Lung (tissue), 12 donors: ENCODE data around the gene RSPH9. TPM values are rescaled to one million over a fixed set of nuclear protein-coding genes. Genes with fewer than 3 reads are reported as not detected.
"Not testable (repeated sequence)": the region's sequence is repeated elsewhere in the genome, so short reads cannot be mapped to it uniquely, and the experiment has no call there.

Source experiments
- ATAC-seq: fragments of 200-7000 bp; cut with Tn5 transposase; one replicate; pipeline ENCODE4 v1.9.1; 2020; ENCODE audit warnings: moderate number of reproducible peaks; ENCODE audit not compliant: insufficient read depth, low FRiP score
- DNase-seq, 3 donors: peaks; one replicate each; pipeline ENCODE4 v3.0.0-alpha.2; 2013 to 2017
- H3K27ac ChIP-seq, 2 donors: one replicate each; pipeline ENCODE4 v1.5.1; 2013; ENCODE audit warnings: mild to moderate bottlenecking in 2 of 2, moderate library complexity in 2 of 2, control low read depth in 1 of 2, inconsistent platforms in 1 of 2, low read depth in 1 of 2, low read length in 1 of 2
- H3K27me3 ChIP-seq, 3 donors: one replicate each; pipeline ENCODE4 v1.5.1; 2013; ENCODE audit warnings: low read length in 2 of 3; ENCODE audit not compliant: control insufficient read depth in 3 of 3, insufficient read depth in 3 of 3
- H3K36me3 ChIP-seq, 4 donors: one replicate each; pipeline ENCODE4 v1.5.1; 2013; ENCODE audit warnings: low read length in 4 of 4, mild to moderate bottlenecking in 1 of 4, moderate library complexity in 1 of 4; ENCODE audit not compliant: control insufficient read depth in 4 of 4, insufficient read depth in 4 of 4
- H3K4me1 ChIP-seq, 5 donors: one replicate each; pipeline ENCODE4 v1.5.1; 2013; ENCODE audit warnings: low read length in 5 of 5, mild to moderate bottlenecking in 2 of 5, moderate library complexity in 1 of 5; ENCODE audit not compliant: control insufficient read depth in 5 of 5, insufficient read depth in 5 of 5
- H3K4me3 ChIP-seq: one replicate; pipeline ENCODE4 v1.5.1; 2013; ENCODE audit warnings: mild to moderate bottlenecking, control low read depth, moderate library complexity
- H3K9ac ChIP-seq, 2 donors: one replicate each; pipeline ENCODE4 v1.5.1; 2013; ENCODE audit warnings: low read length in 2 of 2, control low read depth in 1 of 2; ENCODE audit not compliant: insufficient read depth in 1 of 2
- H3K9me3 ChIP-seq, 4 donors: one replicate each; pipeline ENCODE4 v1.5.1; 2013; ENCODE audit warnings: low read length in 3 of 4, mild to moderate bottlenecking in 1 of 4, moderate library complexity in 1 of 4; ENCODE audit not compliant: control insufficient read depth in 4 of 4, insufficient read depth in 3 of 4
- CTCF ChIP-seq: IDR thresholded peaks from 2 replicates; pipeline ENCODE4 v1.5.1; 2012; ENCODE audit warnings: mild to moderate bottlenecking; ENCODE audit errors: control extremely low read depth, extremely low read depth
- WGBS, 2 donors: extraction: QIAGEN DNeasy Blood & Tissue Kit; methylation state at CpG; one replicate each; pipeline ENCODE4 v1.1.7; 2013; 5-methylcytosine and 5-hydroxymethylcytosine counted together
- polyA plus RNA-seq, 2 donors: library from polyadenylated mRNA; stranded (reverse); fragments of 200-250 nt; gene quantifications; one replicate each; pipeline ENCODE4 v1.2.1, GENCODE V29; 2013
- total RNA-seq, 2 donors: library from RNA; depleted of rRNA in 1 of 2; stranded (reverse); fragments of >200 nt in 1 of 2; gene quantifications; one replicate each; pipeline ENCODE4 v1.2.1, GENCODE V29; 2014 to 2021
- donor health status: control.
- donor health status: control.
- donor health status: Bipolar disorder and iron deficiency.
- donor health status: healthy.
- donor health status: DM: yes; HTN: yes; CAD: no.

The RSPH9 gene
- total and polyA plus RNA-seq, 4 donors = 1.7 to 6.4 (median 4.6) TPM

- Histone ChIP-seq H3K9me3 (no peaks in the 10 kb centered on the region), H3K4me1 (peaks cover 5 to 66% (median 39%) of the 10 kb centered on the region in 5 donors), H3K27me3 (no peaks in the 10 kb centered on the region), H3K36me3 (no peaks in the 10 kb centered on the region), H3K27ac (peak overlapping the region in 1 of 2 donors; percentile 49), H3K4me3 (no peak overlapping the region), H3K9ac (peak overlapping the region in 1 of 2 donors; percentile 14)
- WGBS, 2 donors = 31 to 56% methylated on average over 8 of the region's 8 CpGs
- no peak for ATAC-seq
- TF ChIP-seq CTCF = no peak
- peak; percentile 83 to 95 (median 93) for DNase-seq
Observed at GRCh38 chr6:43698584-43699349, 53.9 kb downstream of the RSPH9 start.

- WGBS, 2 donors = 35 to 69% methylated on average over 7 of the region's 7 CpGs
- Histone ChIP-seq H3K9me3 (no peaks in the 10 kb centered on the region), H3K36me3 (no peaks in the 10 kb centered on the region), H3K27ac (peak overlapping the region in 1 of 2 donors; percentile 76), H3K9ac (no peak overlapping the region), H3K4me3 (no peak overlapping the region), H3K4me1 (peaks cover 5 to 71% (median 42%) of the 10 kb centered on the region in 5 donors), H3K27me3 (no peaks in the 10 kb centered on the region)
- DNase-seq (peak; percentile 59 to 75 (median 67)), ATAC-seq (no peak)
- TF ChIP-seq CTCF = no peak
Observed at GRCh38 chr6:43699564-43700186, 54.8 kb downstream of the RSPH9 start.

GRCh38 chr6:43700939-43701560, 56.2 kb downstream of the RSPH9 start:
- H3K4me3 ChIP-seq, H3K9me3 ChIP-seq, DNase-seq, H3K27me3 ChIP-seq, H3K36me3 ChIP-seq, H3K9ac ChIP-seq, H3K27ac ChIP-seq, ATAC-seq: not testable (repeated sequence)
- WGBS, 2 donors = 84 to 86% methylated on average over 10 of the region's 10 CpGs
- H3K4me1 ChIP-seq = peaks cover 5 to 73% (median 40%) of the 10 kb centered on the region in 5 donors

GRCh38 chr6:43702171-43702533, 57.3 kb downstream of the RSPH9 start:
- Histone ChIP-seq H3K9ac (peak overlapping the region in 1 of 2 donors; percentile 66), H3K27ac (peak overlapping the region; percentile 84 to 89), H3K9me3 (no peaks in the 10 kb centered on the region), H3K27me3 (no peaks in the 10 kb centered on the region), H3K36me3 (no peaks in the 10 kb centered on the region), H3K4me1 (peaks cover 5 to 81% (median 50%) of the 10 kb centered on the region in 5 donors), H3K4me3 (no peak overlapping the region)
- no peak for TF ChIP-seq CTCF
- no peak for ATAC-seq
- DNase-seq = peak in 1 of 3 donors; percentile 33
- 25 to 45% methylated on average over 2 of the region's 2 CpGs for WGBS, 2 donors
